SK-N-SH (cell line): ENCODE measurements around the gene ELOVL1. TPM values are rescaled to one million over a fixed set of nuclear protein-coding genes. Genes with fewer than 3 reads are reported as not detected.

ENCODE experiments used
- CTCF ChIA-PET: fragments of 300-600, 350-600 bp; formaldehyde crosslinking; extraction: SDS; loops from one replicate; lab custom pipeline; 2021; lab: Yijun Ruan, JAX
- POLR2A ChIA-PET: fragments of 350-600 bp; sonication (Branson Sonifier 250); formaldehyde crosslinking; extraction: SDS; loops from one replicate; lab custom pipeline; 2020; ENCODE audit warnings: antibody characterized with exemption, inconsistent platforms; lab: Yijun Ruan, JAX
- DNase-seq: peaks from one replicate; pipeline ENCODE4 v3.0.0; 2012
- H2AFZ ChIP-seq: fragments of 200-600 bp; sonication (generic); 2 replicates; pipeline ENCODE4 v1.8.1; 2016; ENCODE audit warnings: antibody characterized with exemption, mild to moderate bottlenecking, low read depth
- H3F3A ChIP-seq: fragments of 200-600 bp; sonication (generic); replicated peaks from 2 replicates; pipeline ENCODE3; 2016; ENCODE audit warnings: antibody characterized with exemption, mild to moderate bottlenecking; ENCODE audit not compliant: insufficient read depth
- H3K27ac ChIP-seq, 2 experiments: fragments of 200-500 bp in 1 of 2; fragments of 200-600 bp in 1 of 2; sonication (Bioruptor generic) in 1 of 2; sonication (generic), shearing (Covaris generic) in 1 of 2; 2 replicates each; pipeline versions ENCODE4 v1.5.1 to v1.6.1; 2014 to 2016; ENCODE audit warnings: low read depth in 2 of 2, inconsistent platforms in 1 of 2, low read length in 1 of 2, mild to moderate bottlenecking in 1 of 2, mixed read lengths in 1 of 2
- H3K27me3 ChIP-seq: fragments of 200-600 bp; sonication (generic), shearing (Covaris generic); 2 replicates; pipeline ENCODE4 v1.6.1; 2016; ENCODE audit warnings: mixed run types; ENCODE audit not compliant: insufficient read depth
- H3K36me3 ChIP-seq, 2 experiments: fragments of 200-500 bp in 1 of 2; fragments of 200-600 bp in 1 of 2; sonication (Bioruptor generic) in 1 of 2; sonication (generic) in 1 of 2; replicated peaks in 1 of 2; 2 replicates each; pipeline versions ENCODE3 to v1.5.1; 2014 to 2016; ENCODE audit warnings: low read length in 1 of 2, mild to moderate bottlenecking in 1 of 2; ENCODE audit not compliant: insufficient read depth in 2 of 2, control insufficient read depth in 1 of 2
- H3K4me1 ChIP-seq, 2 experiments: fragments of 200-500 bp in 1 of 2; fragments of 200-600 bp in 1 of 2; sonication (Bioruptor generic) in 1 of 2; sonication (generic), shearing (Covaris generic) in 1 of 2; 2 replicates each; pipeline versions ENCODE4 v1.5.1 to v1.6.1; 2014 to 2016; ENCODE audit warnings: low read depth in 1 of 2, low read length in 1 of 2, mixed run types in 1 of 2; ENCODE audit not compliant: insufficient read depth in 2 of 2, control insufficient read depth in 1 of 2
- H3K4me2 ChIP-seq: fragments of 200-600 bp; sonication (generic), shearing (Covaris generic); 2 replicates; pipeline ENCODE4 v1.6.1; 2017; ENCODE audit warnings: mixed run types
- H3K4me3 ChIP-seq, 2 experiments: fragments of 200-500 bp in 1 of 2; fragments of 200-600 bp in 1 of 2; sonication (Bioruptor generic) in 1 of 2; sonication (generic), shearing (Covaris generic) in 1 of 2; 2 replicates each; pipeline versions ENCODE4 v1.5.1 to v1.8.1; 2014 to 2016; ENCODE audit warnings: low read depth in 2 of 2, inconsistent platforms in 1 of 2, low read length in 1 of 2, mild to moderate bottlenecking in 1 of 2, mixed read lengths in 1 of 2, moderate library complexity in 1 of 2
- H3K79me2 ChIP-seq: fragments of 200-600 bp; sonication (generic); 2 replicates; pipeline ENCODE4 v1.8.1; 2017; ENCODE audit warnings: mild to moderate bottlenecking; ENCODE audit not compliant: insufficient read depth
- H3K9ac ChIP-seq: fragments of 200-600 bp; sonication (generic); 2 replicates; pipeline ENCODE4 v1.6.1; 2017; ENCODE audit warnings: mixed run types
- H3K9me2 ChIP-seq: fragments of 200-600 bp; sonication (generic); 2 replicates; pipeline ENCODE4 v1.6.1; 2017; ENCODE audit warnings: mixed run types
- H3K9me3 ChIP-seq: fragments of 200-600 bp; sonication (generic); 2 replicates; pipeline ENCODE4 v1.6.1; 2017; ENCODE audit warnings: mixed run types, mild to moderate bottlenecking, moderate library complexity
- H4K20me1 ChIP-seq: fragments of 200-600 bp; sonication (generic); 2 replicates; pipeline ENCODE4 v1.6.1; 2017; ENCODE audit warnings: mild to moderate bottlenecking, mixed run types; ENCODE audit not compliant: insufficient read depth
- CHD2 ChIP-seq: fragments of 150-350 bp; IDR thresholded peaks from 2 replicates; pipeline ENCODE4 v1.6.1; 2018; ENCODE audit warnings: low read length; ENCODE audit not compliant: partially characterized antibody
- EP300 ChIP-seq, 2 experiments: IDR thresholded peaks; 2 replicates each; pipeline versions ENCODE4 v1.4.0 to v1.6.1; 2012; ENCODE audit warnings: borderline replicate concordance in 1 of 2, low read depth in 1 of 2, low read length in 1 of 2
- FOXJ3 ChIP-seq: sonication (generic); formaldehyde crosslinking; IDR thresholded peaks from 2 replicates; pipeline ENCODE4 v1.5.1; 2020; ENCODE audit warnings: mild to moderate bottlenecking, missing genetic modification reagents
- FOXM1 ChIP-seq: IDR thresholded peaks from 2 replicates; pipeline ENCODE4 v1.4.0; 2012; ENCODE audit warnings: low read depth, mild to moderate bottlenecking
- GABPA ChIP-seq: IDR thresholded peaks from 2 replicates; pipeline ENCODE4 v1.4.0; 2012; ENCODE audit warnings: low read depth, mild to moderate bottlenecking
- NFIC ChIP-seq: IDR thresholded peaks from 2 replicates; pipeline ENCODE4 v1.4.0; 2012; ENCODE audit warnings: borderline replicate concordance
- PBX3 ChIP-seq: IDR thresholded peaks from 2 replicates; pipeline ENCODE4; 2012
- POLR2AphosphoS5 ChIP-seq: IDR thresholded peaks from 2 replicates; pipeline ENCODE4 v1.6.1; 2012; ENCODE audit warnings: low read depth, low read length
- RAD21 ChIP-seq: IDR thresholded peaks from 2 replicates; pipeline ENCODE4 v1.6.1; 2012; ENCODE audit warnings: mild to moderate bottlenecking, low read length
- REST ChIP-seq: IDR thresholded peaks from 2 replicates; pipeline ENCODE4 v1.6.1; 2012; ENCODE audit warnings: mild to moderate bottlenecking, low read depth, low read length, moderate library complexity
- RXRA ChIP-seq: IDR thresholded peaks from 2 replicates; pipeline ENCODE4 v1.4.0; 2012; ENCODE audit warnings: low read depth, mild to moderate bottlenecking, borderline replicate concordance
- SMC3 ChIP-seq: IDR thresholded peaks from 2 replicates; pipeline ENCODE4 v1.6.1; 2012; ENCODE audit warnings: low read depth, low read length, improper control_type of control experiment
- TCF12 ChIP-seq: IDR thresholded peaks from 2 replicates; pipeline ENCODE4 v1.4.0; 2012
- USF1 ChIP-seq: IDR thresholded peaks from 2 replicates; pipeline ENCODE4 v1.4.0; 2012; ENCODE audit warnings: low read depth, borderline replicate concordance
- YY1 ChIP-seq: IDR thresholded peaks from 2 replicates; pipeline ENCODE4 v1.4.0; 2012; ENCODE audit warnings: low read depth, mild to moderate bottlenecking
- ZBTB33 ChIP-seq: IDR thresholded peaks from 2 replicates; pipeline ENCODE4 v1.4.0; 2012; ENCODE audit warnings: low read depth, borderline replicate concordance
- WGBS: methylation state at CpG from one replicate; pipeline ENCODE4 v1.1.6; 2017; ENCODE audit warnings: low lambda C conversion rate; 5-methylcytosine and 5-hydroxymethylcytosine counted together
- polyA plus RNA-seq, 3 experiments: library from polyadenylated mRNA; depleted of rRNA; stranded (reverse); fragments of >200 nt; gene quantifications; 2 replicates each; pipeline ENCODE4 v1.2.3, GENCODE V29; 2012

ELOVL1 gene
- polyA plus RNA-seq, 1 of the 3 experiments (the other 2 are of a cell fraction): 127 TPM

GRCh38 chr1:43321331-43321891 is 46.4 kb downstream of the ELOVL1 start:
- TF ChIP-seq RXRA (no peak), POLR2AphosphoS5 (no peak), FOXJ3 (CRISPR knock-in tag) (no peak), TCF12 (no peak), GABPA (no peak), SMC3 (no peak), CHD2 (no peak), YY1 (no peak), NFIC (no peak), PBX3 (no peak), ZBTB33 (no peak), USF1 (no peak), RAD21 (no peak), FOXM1 (no peak), EP300 (IDR thresholded peaks at IDR 0.05; ENCODE audit: borderline replicate concordance in 1 of 2, low read depth in 1 of 2, low read length in 1 of 2) (no peak), REST (no peak)
- TF ChIP-seq, all 33 proteins: peak for 0
- no peaks in the 10 kb centered on the region for H4K20me1 ChIP-seq
- H3K36me3 ChIP-seq: no peaks in the 10 kb centered on the region
- H3K4me3 ChIP-seq: no peak overlapping the region
- no peaks in the 10 kb centered on the region for H3F3A ChIP-seq
- no peak overlapping the region for H3K9ac ChIP-seq
- 92% methylated on average over 6 of the region's 16 CpGs for WGBS
- no peak overlapping the region for H3K27ac ChIP-seq
- H3K4me1 ChIP-seq: no peaks in the 10 kb centered on the region
- H2AFZ ChIP-seq: no peak overlapping the region
- CTCF ChIA-PET: no interaction called here
- no peaks in the 10 kb centered on the region for H3K9me3 ChIP-seq
- no peak for DNase-seq
- no peaks in the 10 kb centered on the region for H3K27me3 ChIP-seq
- H3K9me2 ChIP-seq: no peaks in the 10 kb centered on the region
- POLR2A ChIA-PET: interaction anchor here (0.6 kb wide), 1 partner anchor 741 kb away, joined by 3 read pairs; no protein-coding TSS in a partner anchor
- H3K4me2 ChIP-seq: no peak overlapping the region
- H3K79me2 ChIP-seq: no peaks in the 10 kb centered on the region
